Epithelial cell of esophagus (primary cell): ENCODE results near the gene DPP6.
"Not testable (repeated sequence)": the region's sequence is repeated elsewhere in the genome, so short reads cannot be mapped to it uniquely, and the experiment has no call there.

Experiments used
- DNase-seq: peaks from one replicate; pipeline ENCODE4 v3.0.0; 2010; ENCODE audit warnings: low read depth
- H3K4me3 ChIP-seq: 2 replicates; pipeline ENCODE4 v1.5.1; 2011; ENCODE audit warnings: mild to moderate bottlenecking, low read length, control low read depth

DPP6 gene

DNA sequence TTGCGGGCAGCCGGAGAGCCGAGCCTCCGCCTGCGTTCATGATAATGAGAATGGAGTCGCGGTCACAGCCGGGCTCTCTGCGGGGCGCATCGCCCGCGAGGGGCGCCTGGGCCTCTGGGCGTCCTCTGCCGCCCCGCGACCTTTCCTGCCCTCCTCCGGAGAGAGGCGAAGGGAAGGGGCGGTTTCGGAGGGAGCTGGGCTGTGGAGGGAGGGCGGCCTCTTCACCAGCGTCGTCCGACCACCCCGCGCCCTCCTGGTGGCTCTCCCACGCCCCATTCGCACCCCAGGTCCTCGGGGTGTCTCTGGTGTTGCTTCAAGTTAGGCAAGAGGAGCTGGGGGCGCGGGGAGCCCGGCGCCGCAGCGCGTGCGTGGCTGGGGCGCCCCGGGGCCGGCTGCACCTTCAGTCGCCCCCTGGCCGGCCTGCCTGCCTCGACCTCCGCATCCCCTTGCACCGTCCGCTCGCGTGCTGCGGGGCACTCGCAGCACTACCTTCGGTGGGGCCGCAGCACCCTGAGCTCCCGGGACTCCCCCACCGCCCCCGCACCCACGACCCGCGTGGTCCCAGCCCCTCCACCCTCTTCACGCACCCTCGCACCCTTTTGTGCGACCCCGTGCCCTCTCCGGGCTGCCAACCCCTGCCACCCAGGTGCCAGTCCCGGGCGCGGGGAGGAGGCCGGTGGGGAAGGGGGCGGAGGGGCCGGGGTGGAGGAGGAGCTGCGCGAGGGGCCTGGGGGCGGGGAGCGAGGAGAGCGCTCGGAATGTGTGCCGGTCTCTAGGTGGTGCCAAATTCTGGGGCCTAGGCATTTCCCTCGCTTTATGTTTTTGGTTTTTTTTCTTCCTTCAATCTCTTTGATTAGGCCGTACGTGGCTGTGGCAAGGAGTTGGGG, at the start of gene DPP6:
DPP6 (plus strand) TSS at position 756 of the 887 bp plus-strand sequence.
- H3K4me3 ChIP-seq, DNase-seq: not testable (repeated sequence)

DNA sequence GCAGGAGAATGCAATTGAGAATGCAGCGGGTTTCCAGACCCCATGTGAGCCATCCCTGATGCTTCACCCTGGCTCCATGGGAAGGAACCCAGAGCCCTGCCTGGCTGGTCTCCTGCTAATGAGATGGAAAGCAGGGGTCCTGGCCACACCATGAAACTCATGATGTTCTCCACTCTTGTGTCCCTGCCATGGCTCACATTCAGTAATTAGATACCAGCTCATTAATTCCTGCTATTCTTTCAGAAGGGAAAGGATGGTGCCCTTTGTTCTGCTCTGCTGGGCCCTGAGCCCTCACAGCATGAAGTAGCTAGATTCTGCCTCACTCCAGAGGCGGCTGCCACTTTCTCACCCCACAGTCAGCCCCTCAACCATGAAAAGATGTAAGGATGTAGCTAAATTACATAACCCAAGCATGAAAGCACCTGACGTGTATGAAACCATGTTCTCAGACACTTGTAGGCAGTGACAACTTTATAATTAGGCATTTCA, 42.7 kb upstream of the DPP6 start:
- not testable (repeated sequence) for DNase-seq, H3K4me3 ChIP-seq

DNA sequence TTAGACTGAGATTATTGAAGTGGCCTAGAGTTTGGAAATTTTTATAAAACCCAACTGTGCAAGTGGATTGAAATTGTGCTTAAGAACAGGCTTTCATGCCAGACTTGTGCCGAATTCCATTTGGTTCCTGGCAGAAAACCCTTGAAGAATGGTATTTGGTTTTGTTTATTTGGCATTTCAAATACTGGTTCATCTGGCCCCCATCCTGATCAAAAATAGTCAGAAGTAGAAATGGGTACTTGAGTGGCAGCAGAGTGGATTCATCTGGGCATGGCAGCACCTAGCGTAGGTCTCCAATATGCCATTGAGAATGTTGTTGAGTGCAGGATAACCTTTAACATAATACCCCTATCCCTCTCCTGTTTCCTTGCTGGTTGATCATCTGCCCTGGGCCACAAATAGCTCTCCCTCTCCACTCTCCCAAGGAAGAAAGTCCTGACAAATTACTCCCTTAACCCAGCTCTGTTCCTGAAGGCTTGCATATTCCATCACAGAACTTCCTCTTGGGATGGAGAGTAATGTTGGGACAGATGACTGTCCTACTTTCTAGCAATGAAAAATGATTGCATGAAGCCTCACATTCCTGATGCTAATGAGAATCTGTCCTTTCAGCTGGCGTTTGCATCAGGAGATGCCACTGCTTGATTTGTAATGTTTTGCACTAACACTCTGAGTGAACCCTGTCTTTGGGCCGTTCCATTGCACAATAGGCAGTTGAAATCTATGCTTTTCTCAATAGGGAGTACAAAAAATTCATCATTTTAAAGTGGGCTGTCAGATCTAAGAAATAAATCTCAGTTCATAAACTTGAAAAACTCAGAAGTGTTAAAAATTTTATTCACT, 41.3 kb upstream of the DPP6 start:
- not testable (repeated sequence) for DNase-seq, H3K4me3 ChIP-seq

DNA sequence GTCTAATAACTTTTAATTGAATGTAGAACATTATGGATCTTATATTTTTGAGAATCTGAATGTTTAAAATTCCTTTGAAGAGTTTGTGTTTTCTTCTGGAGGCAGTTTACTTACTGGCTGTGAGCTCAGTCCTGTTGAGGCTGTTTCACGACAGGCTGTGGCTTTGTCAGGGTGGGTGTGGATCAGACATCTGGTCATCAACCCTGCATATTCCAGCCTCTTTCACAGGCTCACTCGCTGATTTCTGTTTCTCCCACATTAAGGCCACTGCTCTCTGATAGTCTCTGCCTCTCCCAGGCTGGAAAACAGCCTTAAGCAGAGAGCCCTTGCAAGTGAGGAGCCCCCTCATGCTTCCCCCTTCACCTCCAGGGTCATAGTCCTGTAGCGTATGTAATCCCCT, 39.4 kb upstream of the DPP6 start:
- DNase-seq, H3K4me3 ChIP-seq: not testable (repeated sequence)

DNA sequence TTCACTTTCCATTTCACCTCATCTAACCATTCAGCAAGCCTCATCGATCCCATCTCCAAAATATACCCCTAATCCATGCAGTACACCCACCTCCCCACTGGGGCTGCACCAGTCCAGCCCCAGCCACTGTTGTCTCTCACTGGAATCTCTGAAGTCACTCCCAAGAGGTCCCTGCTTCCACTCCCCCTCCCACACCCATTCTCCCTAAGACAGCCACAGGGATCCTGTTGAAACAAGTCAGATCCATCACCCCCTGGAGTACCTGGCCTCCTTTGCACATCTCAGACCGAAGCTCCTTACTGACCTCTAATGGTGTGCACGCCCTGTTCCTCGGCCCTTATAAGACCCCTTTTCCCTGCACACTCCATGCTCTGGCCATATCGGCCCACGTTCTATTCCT, 36.6 kb upstream of the DPP6 start:
- H3K4me3 ChIP-seq, DNase-seq: not testable (repeated sequence)

DNA sequence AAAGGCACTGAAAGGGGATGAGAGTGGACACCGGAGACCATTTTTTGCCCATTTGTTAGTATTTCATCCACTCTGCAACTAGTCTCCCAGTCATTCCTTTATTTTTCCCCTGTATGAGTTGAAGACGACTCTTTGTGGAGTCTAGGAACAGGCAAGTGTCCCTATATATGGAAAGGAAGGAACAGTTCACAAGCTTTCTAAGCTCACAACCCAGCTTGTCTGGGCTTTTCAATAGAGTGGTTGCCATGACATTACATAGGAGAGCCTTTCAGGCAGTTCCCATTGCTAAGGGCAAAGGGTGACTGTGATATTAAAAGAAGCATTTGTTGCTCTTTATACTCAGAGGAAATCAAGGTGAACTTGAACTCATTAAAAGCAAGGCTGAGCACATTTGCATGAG, 33.8 kb upstream of the DPP6 start:
- DNase-seq, H3K4me3 ChIP-seq: not testable (repeated sequence)

DNA sequence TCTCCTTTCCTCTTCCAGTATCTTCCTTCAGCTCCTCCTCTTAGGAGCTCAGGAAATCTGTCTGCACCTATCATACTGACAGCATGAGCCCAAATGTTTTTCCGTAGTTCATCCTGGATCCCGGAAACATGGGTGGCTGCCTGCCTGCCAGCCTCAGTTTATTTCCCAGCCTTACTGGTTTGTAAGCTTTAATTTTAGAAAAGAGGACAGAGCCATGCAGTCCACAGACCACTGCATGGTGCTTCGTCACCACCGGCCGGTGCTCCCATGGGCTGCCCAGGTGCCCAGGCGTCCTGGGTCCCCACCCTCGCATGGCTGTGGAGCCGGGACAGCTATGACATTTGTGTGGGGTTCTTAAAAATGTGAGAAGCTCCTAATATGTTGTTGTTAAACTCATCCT, 24.4 kb upstream of the DPP6 start:
- not testable (repeated sequence) for DNase-seq, H3K4me3 ChIP-seq

DNA sequence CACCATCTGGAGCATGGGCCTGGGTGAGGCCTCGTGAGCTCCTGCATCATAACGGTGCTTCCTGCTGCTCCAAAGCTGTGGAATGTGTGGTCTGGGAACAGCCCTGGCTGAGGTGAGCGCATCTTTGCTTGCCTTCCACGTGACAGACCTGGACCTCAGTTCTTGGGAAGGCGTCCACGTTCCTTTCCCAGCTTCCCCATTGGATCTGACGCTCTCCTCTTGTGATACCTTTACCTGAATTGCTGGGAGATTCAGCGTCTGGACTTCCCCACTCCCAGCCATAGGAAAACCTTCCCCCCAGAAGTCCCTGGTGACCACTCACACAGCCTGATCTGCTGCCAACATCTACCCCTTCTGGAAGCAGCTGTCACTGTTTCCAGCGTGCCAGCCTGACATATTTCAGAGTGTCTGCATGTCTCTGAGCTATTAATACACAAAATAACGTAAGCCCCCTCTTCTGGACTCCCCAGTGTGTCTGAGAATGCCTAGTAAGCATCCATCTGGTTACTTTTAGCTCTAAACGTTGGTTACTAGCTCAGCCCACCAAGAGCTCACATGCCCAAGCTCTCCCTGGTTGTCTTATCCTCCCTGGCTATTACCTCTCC, 21.6 kb upstream of the DPP6 start:
- DNase-seq, H3K4me3 ChIP-seq: not testable (repeated sequence)

DNA sequence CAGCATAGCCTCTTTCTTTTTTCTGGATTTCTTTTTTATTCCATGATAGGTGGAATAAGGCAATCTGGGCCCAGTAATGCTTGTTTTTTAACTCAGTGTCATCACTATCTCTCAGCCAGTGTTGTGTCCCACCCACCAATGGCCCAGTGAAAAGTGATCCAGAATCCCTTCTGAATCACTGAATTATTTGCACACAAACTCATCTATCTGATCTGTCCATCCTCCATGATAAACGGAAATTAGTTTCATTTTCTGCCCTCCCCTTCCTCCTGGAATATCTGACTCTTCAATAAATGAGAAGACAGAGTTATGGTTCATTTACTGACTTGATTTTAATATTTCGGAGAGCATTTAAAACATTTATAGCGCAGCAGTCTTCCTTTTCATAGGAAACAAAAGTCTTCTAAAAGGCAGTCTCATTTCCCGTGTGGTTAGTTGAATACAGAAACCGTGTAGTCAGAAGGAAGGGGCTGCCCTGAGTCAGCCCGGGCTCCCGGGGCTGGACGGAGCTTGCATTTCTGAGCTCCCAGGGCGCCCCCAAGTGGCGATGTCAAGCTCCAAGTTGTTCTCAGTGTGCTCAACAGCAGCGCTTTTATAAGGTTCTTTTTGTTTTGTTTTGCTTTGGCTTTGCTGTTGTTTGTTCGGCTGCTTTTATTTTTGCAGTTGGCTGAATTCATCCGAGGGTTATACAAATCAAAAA, 12.6 kb upstream of the DPP6 start:
- not testable (repeated sequence) for H3K4me3 ChIP-seq, DNase-seq

DNA sequence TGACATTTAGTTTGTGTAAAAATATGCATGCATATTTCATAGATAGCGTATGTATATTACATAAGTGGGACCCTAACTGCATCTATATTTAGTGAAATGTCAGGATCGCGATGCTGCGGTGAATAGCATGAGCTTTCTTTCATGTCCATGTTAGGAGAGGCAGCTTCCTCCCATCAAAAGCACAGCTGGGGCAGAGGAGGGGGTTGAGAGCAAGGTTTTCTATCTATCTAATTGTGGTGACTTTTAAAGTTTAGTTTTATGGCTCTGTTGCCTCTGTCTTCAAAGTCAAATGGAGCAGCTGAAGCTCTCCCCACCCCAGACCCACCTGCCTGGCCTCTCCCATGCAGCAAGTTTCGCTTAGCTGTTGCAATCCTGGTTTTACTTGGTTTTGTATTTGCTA, 1.8 kb upstream of the DPP6 start:
- H3K4me3 ChIP-seq, DNase-seq: not testable (repeated sequence)

DNA sequence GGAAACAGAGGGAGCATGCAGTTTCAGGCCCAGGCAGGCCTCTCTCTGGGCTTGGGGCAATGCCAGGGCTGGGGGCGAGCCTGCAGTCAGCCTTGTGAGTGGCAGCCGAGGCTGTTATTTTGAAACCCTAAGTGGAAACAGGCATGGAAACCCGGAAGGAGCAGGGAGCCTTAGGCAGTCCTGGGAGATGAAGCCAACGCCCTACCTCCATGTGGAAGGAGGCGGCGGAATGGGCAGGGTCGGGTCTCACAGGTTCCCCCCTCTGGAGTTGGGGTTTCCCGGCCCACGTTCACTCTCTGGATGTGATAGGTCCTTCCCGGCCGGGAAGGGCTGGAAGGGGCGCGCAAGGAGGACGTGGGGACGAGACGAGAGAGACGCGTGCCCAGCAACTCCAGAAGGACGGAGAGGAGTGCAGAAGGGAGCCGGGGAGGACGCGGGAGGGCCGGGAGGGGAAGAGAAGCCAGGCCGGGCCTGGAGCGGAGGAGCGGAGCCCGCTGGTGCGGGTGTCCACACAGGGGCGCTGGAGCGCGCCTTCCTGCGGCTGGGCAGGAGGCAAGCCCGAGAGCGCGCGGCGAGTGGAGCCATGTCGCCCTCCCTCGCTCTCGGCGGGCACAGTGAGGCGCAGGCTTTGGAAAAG, 1.1 kb upstream of the DPP6 start:
- not testable (repeated sequence) for H3K4me3 ChIP-seq
- peak; percentile 11 for DNase-seq

DNA sequence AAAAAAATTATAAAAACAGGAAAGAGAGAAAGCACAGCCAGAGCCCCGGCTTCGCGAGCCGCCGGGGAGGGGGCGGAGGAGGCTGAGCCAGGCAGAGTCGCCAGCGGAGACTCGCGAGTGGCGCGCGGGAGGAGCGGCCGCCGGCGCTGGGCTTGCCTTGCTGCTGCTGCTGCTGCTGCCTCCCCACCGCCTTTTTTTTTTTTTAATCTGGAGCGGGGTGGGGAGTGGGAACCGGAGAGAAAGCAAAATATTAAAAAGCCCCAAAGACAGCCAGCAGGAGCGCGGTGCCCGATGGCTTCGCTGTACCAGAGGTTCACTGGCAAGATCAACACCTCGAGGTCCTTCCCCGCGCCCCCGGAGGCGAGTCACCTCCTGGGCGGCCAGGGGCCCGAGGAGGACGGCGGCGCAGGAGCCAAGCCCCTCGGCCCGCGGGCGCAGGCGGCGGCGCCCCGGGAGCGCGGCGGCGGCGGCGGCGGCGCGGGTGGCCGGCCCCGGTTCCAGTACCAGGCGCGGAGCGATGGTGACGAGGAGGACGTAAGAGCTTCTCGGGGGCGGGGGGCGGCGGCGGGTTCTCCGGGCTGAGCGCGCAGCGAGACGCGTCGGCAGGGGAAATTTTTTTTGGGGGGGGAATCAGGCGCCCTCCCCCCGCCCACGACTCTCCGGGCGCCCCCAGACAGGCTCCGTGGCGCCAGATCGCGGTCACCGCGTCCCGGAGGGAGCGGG, 493 bp downstream of the DPP6 start:
- H3K4me3 ChIP-seq, DNase-seq: not testable (repeated sequence)

DNA sequence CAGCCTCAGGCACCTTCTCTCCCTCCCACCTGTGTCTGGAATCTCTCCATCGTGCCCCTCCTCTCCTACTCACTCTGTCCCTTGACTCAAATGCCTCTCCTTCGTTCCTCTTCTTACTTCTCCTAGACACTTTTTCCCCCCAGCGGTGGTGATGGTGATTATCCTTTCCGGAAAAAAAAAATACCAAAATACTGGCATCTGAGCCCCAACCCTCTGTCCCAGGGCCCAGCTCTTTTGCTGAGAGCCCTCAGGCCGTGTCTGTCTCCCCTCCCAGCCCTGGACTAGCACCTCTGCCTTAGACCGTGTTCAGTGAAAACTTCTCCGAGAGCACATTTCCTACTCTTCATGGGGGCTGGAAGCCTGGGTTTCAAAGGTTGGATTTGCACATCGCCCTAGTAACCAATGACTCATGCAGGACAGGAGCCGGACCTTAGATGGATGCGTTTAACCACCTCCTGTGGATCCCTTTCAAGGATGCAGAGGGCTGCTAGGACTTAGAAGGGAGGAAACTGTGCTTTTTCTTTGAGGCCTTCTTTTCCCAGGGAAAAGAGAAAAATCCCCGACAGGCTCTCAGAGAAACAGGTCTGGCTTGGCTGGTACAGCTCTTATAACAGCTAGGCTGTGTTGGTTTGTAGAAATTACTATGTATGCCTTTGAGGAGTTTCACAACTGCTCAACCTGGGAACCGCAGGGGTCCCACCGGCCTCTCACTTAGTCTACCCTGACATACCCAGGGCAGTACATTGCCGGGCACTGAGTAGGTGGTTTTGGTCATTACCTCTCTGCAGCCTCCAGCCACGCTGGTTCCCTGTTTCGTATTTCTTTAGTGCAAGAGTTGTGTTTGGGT, 1.5 kb downstream of the DPP6 start:
- H3K4me3 ChIP-seq, DNase-seq: not testable (repeated sequence)

DNA sequence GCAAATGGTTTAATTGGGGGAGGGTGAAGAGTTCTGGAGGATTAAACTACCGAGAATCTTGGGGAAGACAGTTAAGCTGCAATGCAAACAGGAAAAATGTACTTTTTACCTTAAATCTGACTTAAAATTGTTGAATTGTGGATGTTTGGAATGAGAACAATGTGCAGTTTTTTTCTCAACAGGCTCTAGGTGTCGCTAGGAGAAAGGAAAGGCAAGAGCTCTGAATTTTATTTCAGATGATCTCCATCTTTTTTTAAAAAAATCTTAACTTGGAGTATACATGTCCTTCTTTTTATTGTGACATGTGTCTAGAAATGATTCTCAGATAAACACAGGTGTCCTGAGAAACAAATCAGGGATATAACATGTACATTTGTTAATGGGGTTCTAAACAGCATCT, 2.5 kb downstream of the DPP6 start:
- not testable (repeated sequence) for DNase-seq, H3K4me3 ChIP-seq

DNA sequence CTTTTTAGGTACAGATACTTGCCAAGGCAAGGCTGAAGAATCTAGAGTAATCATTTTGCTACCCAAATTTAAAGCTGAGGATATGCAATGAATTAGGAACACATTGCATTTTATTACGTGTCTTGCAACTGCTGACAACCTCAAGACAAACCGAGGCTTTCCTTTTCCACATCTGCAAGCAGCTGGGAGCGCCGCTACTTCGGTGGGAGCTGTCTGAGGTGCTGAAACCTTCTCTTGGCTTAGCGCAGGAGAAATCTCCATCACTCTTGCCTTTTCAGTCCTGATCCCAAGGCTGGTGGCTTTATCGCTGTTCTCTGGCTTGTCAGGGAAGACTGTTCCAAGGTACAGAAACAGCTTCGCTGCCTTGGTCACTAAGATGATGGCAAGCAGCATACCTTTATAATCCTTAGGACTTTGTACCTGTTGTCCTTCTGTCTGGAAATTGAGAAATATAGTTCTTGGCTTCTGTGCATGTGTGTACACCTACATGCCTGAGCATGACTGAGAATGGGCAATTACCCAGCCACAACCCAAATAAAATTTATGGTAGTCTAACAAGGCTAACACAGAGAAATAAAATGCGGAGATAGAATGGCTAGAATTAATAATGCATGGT, 3.4 kb downstream of the DPP6 start:
- DNase-seq, result peak; percentile 56
- H3K4me3 ChIP-seq, result not testable (repeated sequence)

DNA sequence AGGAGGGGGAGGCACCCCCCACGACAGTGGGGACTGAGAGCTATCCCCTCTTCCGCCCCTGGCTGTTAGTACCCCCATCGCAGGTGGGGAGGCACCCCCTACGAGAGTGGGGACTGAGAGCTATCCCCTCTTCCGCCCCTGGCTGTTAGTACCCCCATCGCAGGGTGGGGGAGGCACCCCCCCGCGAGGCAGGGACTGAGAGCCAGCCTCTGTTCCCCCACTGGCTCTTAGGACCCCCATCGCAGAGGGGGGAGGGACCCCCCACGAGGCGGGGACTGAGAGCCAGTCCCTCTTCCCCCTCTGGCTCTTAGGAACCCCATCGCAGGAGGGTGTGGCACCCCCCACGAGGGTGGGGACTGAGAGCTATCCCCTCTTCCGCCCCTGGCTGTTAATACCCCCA, 6.6 kb downstream of the DPP6 start:
- not testable (repeated sequence) for DNase-seq, H3K4me3 ChIP-seq

DNA sequence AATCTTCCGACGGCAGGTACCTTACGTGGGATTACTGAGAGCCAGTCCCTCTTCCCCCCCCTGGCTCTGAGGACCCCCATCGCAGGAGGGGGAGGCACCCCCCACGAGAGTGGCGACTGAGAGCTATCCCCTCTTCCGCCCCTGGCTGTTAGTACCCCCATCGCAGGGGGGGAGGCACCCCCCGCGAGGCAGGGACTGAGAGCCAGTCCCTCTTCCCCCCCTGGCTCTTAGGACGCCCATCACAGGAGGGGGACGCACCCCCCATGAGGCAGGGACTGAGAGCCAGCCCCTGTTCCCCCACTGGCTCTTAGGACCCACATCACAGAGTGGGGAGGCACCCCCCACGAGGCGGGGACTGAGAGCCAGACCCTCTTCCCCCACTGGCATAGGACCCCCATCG, 8.4 kb downstream of the DPP6 start:
- not testable (repeated sequence) for H3K4me3 ChIP-seq, DNase-seq
